ENCODE data around the gene MEF2D.

GRCh38 chr1:156463874-156464273 is 36.7 kb downstream of the MEF2D start:
- TF ChIP-seq CTCF (conservative IDR thresholded peaks at IDR 0.05; ENCODE audit: low read depth, low read length), result no peak
- TF ChIP-seq EZH2 (IDR thresholded peaks at IDR 0.05; ENCODE audit: borderline replicate concordance, low read depth, low read length, poor library complexity, severe bottlenecking), result no peak

All from A673 (cell line).